Lung (tissue), 13 donors: ENCODE data around the gene PGM1. TPM values are rescaled to one million over a fixed set of nuclear protein-coding genes. Genes with fewer than 3 reads are reported as not detected.

ENCODE experiments used
- ATAC-seq: fragments of 200-7000 bp; cut with Tn5 transposase; one replicate; pipeline ENCODE4 v1.9.1; 2020; ENCODE audit warnings: moderate number of reproducible peaks; ENCODE audit not compliant: insufficient read depth, low FRiP score
- DNase-seq, 3 donors: peaks; one replicate each; pipeline ENCODE4 v3.0.0-alpha.2; 2013 to 2017
- H3K27ac ChIP-seq, 2 donors: one replicate each; pipeline ENCODE4 v1.5.1; 2013; ENCODE audit warnings: mild to moderate bottlenecking in 2 of 2, moderate library complexity in 2 of 2, control low read depth in 1 of 2, inconsistent platforms in 1 of 2, low read depth in 1 of 2, low read length in 1 of 2
- H3K27me3 ChIP-seq, 3 donors: one replicate each; pipeline ENCODE4 v1.5.1; 2013; ENCODE audit warnings: low read length in 2 of 3; ENCODE audit not compliant: control insufficient read depth in 3 of 3, insufficient read depth in 3 of 3
- H3K36me3 ChIP-seq, 4 donors: one replicate each; pipeline ENCODE4 v1.5.1; 2013; ENCODE audit warnings: low read length in 4 of 4, mild to moderate bottlenecking in 1 of 4, moderate library complexity in 1 of 4; ENCODE audit not compliant: control insufficient read depth in 4 of 4, insufficient read depth in 4 of 4
- H3K4me1 ChIP-seq, 5 donors: one replicate each; pipeline ENCODE4 v1.5.1; 2013; ENCODE audit warnings: low read length in 5 of 5, mild to moderate bottlenecking in 2 of 5, moderate library complexity in 1 of 5; ENCODE audit not compliant: control insufficient read depth in 5 of 5, insufficient read depth in 5 of 5
- H3K4me3 ChIP-seq: one replicate; pipeline ENCODE4 v1.5.1; 2013; ENCODE audit warnings: mild to moderate bottlenecking, control low read depth, moderate library complexity
- H3K9ac ChIP-seq, 2 donors: one replicate each; pipeline ENCODE4 v1.5.1; 2013; ENCODE audit warnings: low read length in 2 of 2, control low read depth in 1 of 2; ENCODE audit not compliant: insufficient read depth in 1 of 2
- H3K9me3 ChIP-seq, 4 donors: one replicate each; pipeline ENCODE4 v1.5.1; 2013; ENCODE audit warnings: low read length in 3 of 4, mild to moderate bottlenecking in 1 of 4, moderate library complexity in 1 of 4; ENCODE audit not compliant: control insufficient read depth in 4 of 4, insufficient read depth in 3 of 4
- WGBS, 2 donors: extraction: QIAGEN DNeasy Blood & Tissue Kit; methylation state at CpG; one replicate each; pipeline ENCODE4 v1.1.7; 2013; 5-methylcytosine and 5-hydroxymethylcytosine counted together
- polyA plus RNA-seq, 2 donors: library from polyadenylated mRNA; stranded (reverse); fragments of 200-250 nt; gene quantifications; one replicate each; pipeline ENCODE4 v1.2.1, GENCODE V29; 2013
- small RNA-seq: library from RNA; depleted of rRNA; stranded (forward); fragments of <200 nt; gene quantifications from one replicate; pipeline ENCODE3, GENCODE V24; 2014; ENCODE audit warnings: low replicate concordance
- total RNA-seq, 2 donors: library from RNA; depleted of rRNA in 1 of 2; stranded (reverse); fragments of >200 nt in 1 of 2; gene quantifications; one replicate each; pipeline ENCODE4 v1.2.1, GENCODE V29; 2014 to 2021
- TF ChIP-seq, protein P1 (sequence below): IDR thresholded peaks from 2 replicates; pipeline ENCODE4 v1.5.1; 2012; ENCODE audit warnings: mild to moderate bottlenecking; ENCODE audit errors: control extremely low read depth, extremely low read depth
- donor health status: control.
- donor health status: control.
- donor health status: Bipolar disorder and iron deficiency.
- donor health status: healthy.
- donor health status: DM: yes; HTN: yes; CAD: no.

Gene PGM1
- total and polyA plus RNA-seq, 4 donors, result 9.1 to 53.8 (median 34.8) TPM

DNA sequence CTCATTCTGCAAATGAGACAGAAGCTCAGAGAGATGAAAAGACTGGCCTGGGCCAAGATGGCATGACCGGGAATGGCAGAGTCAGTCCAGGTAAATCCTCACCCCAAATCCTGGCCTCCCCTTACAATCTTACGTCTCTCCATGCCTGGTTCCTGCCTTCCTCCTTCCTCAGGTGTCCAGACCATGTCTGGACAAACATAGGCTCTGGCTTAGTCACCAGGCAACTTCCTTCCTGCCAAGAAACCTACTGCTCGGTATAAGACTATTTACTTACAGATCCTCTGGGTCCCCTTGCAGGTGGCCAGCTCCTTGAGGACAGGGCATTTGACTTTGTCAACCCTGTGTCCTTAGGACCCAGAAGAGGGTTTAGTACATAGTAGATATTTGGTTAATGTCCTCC is 111.2 kb downstream of the PGM1 start:
- no peaks in the 10 kb centered on the region for H3K36me3 ChIP-seq
- no peak overlapping the region for H3K9ac ChIP-seq
- no peak overlapping the region for H3K4me3 ChIP-seq
- DNase-seq, result no peak
- no peak overlapping the region for H3K27ac ChIP-seq
- ATAC-seq, result peak; percentile 67
- 52 to 55% methylated on average over 3 of the region's 3 CpGs for WGBS, 2 donors
- TF ChIP-seq, protein P1, sequence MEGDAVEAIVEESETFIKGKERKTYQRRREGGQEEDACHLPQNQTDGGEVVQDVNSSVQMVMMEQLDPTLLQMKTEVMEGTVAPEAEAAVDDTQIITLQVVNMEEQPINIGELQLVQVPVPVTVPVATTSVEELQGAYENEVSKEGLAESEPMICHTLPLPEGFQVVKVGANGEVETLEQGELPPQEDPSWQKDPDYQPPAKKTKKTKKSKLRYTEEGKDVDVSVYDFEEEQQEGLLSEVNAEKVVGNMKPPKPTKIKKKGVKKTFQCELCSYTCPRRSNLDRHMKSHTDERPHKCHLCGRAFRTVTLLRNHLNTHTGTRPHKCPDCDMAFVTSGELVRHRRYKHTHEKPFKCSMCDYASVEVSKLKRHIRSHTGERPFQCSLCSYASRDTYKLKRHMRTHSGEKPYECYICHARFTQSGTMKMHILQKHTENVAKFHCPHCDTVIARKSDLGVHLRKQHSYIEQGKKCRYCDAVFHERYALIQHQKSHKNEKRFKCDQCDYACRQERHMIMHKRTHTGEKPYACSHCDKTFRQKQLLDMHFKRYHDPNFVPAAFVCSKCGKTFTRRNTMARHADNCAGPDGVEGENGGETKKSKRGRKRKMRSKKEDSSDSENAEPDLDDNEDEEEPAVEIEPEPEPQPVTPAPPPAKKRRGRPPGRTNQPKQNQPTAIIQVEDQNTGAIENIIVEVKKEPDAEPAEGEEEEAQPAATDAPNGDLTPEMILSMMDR, result no peak
- peaks cover 0 to 9% (median 3%) of the 10 kb centered on the region in 5 donors for H3K4me1 ChIP-seq
- no peaks in the 10 kb centered on the region for H3K27me3 ChIP-seq
- H3K9me3 ChIP-seq, result no peaks in the 10 kb centered on the region

DNA sequence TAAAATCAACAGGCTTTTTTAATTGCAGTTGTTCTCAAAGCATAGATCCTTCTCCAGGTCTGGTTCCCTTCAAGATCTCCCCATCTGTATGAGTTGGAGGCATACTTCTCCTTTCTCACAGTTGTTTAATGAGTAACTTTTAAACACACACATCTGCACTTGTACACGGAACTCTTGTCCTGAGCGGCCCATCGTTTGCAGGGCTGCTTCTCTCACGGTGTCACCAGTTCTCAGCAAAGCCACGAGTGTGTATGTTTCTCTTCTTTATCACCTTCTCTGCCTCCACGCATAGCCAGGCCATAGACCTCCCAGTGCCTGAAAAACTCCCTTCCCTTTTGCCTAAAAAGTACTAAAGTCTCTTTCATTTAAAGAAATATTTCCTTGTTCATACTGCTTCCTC is 111.9 kb downstream of the PGM1 start:
- Histone ChIP-seq H3K4me3 (no peak overlapping the region), H3K9ac (no peak overlapping the region), H3K9me3 (no peaks in the 10 kb centered on the region), H3K27me3 (no peaks in the 10 kb centered on the region), H3K36me3 (no peaks in the 10 kb centered on the region), H3K27ac (no peak overlapping the region), H3K4me1 (peaks cover 0 to 9% (median 3%) of the 10 kb centered on the region in 5 donors)
- 42 to 43% methylated on average over 6 of the region's 6 CpGs for WGBS, 2 donors
- DNase-seq (no peak), ATAC-seq (no peak)
- TF ChIP-seq, protein P1, result no peak

DNA sequence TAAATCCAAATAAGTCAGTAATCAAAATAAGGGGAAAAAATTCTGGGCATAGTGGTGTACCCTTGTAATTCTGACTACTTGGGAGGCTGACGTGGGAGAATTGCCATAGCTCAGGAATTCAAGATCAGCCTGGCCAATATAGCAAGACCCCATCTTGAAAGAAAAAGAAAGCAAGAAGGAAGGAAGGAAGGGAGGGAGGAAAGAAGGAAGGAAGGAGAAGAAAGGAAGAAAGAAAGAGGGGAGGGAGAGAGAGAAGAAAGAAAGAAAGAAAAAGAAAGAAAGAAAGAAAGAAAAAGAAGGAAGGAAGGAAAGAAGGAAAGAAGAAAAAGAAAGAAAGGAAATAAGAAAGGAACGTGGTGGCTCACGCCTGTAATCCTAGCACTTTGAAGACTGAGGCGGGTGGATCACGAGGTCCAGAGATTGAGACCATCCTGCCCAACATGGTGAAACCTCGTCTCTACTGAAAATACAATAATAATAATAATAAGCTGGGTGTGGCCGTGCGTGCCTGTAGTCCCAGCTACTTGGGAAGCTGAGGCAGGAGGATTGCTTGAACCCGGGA is 116.1 kb downstream of the PGM1 start:
- 87 to 88% methylated on average over 9 of the region's 9 CpGs for WGBS, 2 donors
- H3K4me3 ChIP-seq, result no peak overlapping the region
- no peaks in the 10 kb centered on the region for H3K36me3 ChIP-seq
- no peak overlapping the region for H3K9ac ChIP-seq
- TF ChIP-seq, protein P1, result no peak
- H3K27ac ChIP-seq, result no peak overlapping the region
- ATAC-seq (no peak), DNase-seq (no peak)
- H3K9me3 ChIP-seq, result no peaks in the 10 kb centered on the region
- H3K27me3 ChIP-seq, result no peaks in the 10 kb centered on the region
- H3K4me1 ChIP-seq, result peaks cover 0 to 3% (median 0%) of the 10 kb centered on the region in 5 donors

Small RNA genes lying within 50 kb of the gene (small RNA-seq; reads per million reads assigned to genes)
- not detected for gene RF02105
- gene RF02106, result not detected
- not detected for gene RF02107
- not detected for gene RF02108
- not detected for gene RF02109
- gene RF02110, result not detected

Other genes with a start within 250 kb of the PGM1 start
- 10 to 100 TPM in 1 of 2 donors, 1 to 10 TPM in 1; 8.3 to 25.3 TPM for gene ALG6, start 225.8 kb upstream of the PGM1 start, total RNA-seq
- 10 to 100 TPM in 1 of 2 donors, 1 to 10 TPM in 1; 8.2 to 15.2 TPM for gene ALG6, start 225.8 kb upstream of the PGM1 start, polyA plus RNA-seq
- gene ITGB3BP, start 70.2 kb upstream of the PGM1 start, total RNA-seq, result 10 to 100 TPM; 17.4 to 31.1 TPM
- gene ITGB3BP, start 70.2 kb upstream of the PGM1 start, polyA plus RNA-seq, result 10 to 100 TPM in 1 of 2 donors, 1 to 10 TPM in 1; 7.0 to 36.5 TPM
- 10 to 100 TPM in 1 of 2 donors, 1 to 10 TPM in 1; 5.6 to 29.0 TPM for gene EFCAB7, start 69.9 kb upstream of the PGM1 start, total RNA-seq
- gene EFCAB7, start 69.9 kb upstream of the PGM1 start, polyA plus RNA-seq, result 1 to 10 TPM; 3.3 to 5.9 TPM
- 10 to 100 TPM; 23.2 to 47.0 TPM for gene ROR1, start 180.6 kb downstream of the PGM1 start, total RNA-seq
- 1 to 10 TPM; 2.9 to 4.8 TPM for gene ROR1, start 180.6 kb downstream of the PGM1 start, polyA plus RNA-seq